Gastrocnemius medialis (tissue), 4 donors: Measurements from ENCODE around the gene FYTTD1.

Source experiments
- CTCF ChIP-seq, 5 experiments: fragments of 450-650 bp in 3 of 5; fragments of 200-600 bp in 2 of 5; sonication (generic) in 2 of 5; IDR thresholded peaks in 4 of 5; conservative IDR thresholded peaks in 1 of 5; 1 replicate in 4 of 5; 2 replicates in 1 of 5; pipeline ENCODE4 v1.5.1; 2016 to 2019; ENCODE audit warnings: antibody characterized with exemption in 5 of 5, mild to moderate bottlenecking in 3 of 5, moderate library complexity in 3 of 5
- POLR2A ChIP-seq, 2 donors: fragments of 450-650 bp; IDR thresholded peaks; one replicate each; pipeline ENCODE4 v1.6.1; 2017; ENCODE audit warnings: antibody characterized with exemption in 2 of 2, mild to moderate bottlenecking in 2 of 2, moderate library complexity in 2 of 2

GRCh38 chr3:197801891-197802778 is 52.5 kb downstream of the FYTTD1 start:
- TF ChIP-seq CTCF (IDR thresholded peaks at IDR 0.05 in 4 of 5, conservative IDR thresholded peaks at IDR 0.05 in 1 of 5) (peak in 1 of 5 experiments; percentile 19), POLR2A (IDR thresholded peaks at IDR 0.05) (no peak)
